Ramos (cell line): Measurements from ENCODE around the gene LRRC2.

Source experiments
- in situ Hi-C: fragments of 300-500 bp; cut with MboI; formaldehyde crosslinking; loops from one replicate; pipeline ENCODE4 v1.14.3; 2022; ENCODE audit warnings: low sequenced_read_pairs; ENCODE audit not compliant: unreplicated experiment

The LRRC2 gene

DNA sequence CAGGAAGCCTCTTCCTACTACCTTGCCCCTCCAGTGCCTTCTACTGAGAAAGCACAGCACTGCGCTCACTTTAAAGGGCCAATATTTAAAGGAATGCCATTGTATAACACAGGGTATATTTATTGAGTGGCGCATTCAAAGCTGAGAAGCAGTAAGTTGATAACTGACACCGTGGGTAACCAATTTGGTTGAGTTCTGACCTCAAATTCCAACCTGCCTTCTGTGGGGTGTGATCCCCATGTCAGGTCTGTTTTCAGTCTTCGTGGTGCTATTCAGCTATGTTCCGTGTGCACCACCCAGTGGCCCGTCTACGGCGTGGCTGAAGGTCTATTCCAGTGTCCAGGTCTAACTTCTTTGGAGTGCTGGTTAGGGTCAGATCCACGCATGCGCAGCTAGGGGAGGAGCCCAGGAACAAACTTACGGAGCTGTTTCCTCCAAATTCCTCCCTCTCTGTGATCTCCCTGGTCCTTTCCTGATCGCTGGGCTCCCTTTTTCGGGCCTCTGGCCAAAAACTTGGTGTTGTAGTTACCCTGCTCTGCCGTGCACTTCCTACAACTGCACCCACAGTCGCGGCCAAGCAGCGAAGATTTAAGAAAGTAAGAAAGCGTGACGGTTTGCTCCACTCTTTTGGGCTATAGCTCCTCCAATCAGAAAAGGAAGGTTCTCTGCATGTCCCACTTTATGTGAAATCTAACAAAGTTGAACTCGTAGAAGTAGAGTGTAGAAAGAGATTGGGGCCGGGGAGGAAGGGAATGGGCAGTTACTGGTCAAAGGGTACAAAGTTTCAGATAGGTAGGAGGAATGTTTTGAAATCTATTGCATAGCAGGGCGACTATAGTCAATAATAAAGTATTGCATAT is 7.7 kb downstream of the LRRC2 start:
- in situ Hi-C loops: no loop called here

DNA sequence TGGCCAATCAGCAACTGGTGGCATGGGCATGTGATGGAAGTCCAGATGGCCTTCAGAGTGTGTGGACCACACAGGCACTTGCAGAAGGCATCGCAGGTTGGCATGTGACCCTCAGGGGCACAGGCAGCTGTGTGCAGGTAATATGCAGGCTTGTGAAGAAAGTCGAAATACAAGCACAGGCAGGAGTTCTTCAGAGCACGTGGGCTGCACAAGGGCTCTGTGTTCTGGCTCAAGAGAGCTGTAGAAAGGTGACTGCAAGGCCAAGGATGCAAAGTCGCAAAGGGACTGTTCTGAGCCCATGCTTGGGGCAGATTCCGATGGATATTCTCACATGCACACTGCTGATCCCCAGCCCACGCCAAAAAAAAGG is 8.3 kb downstream of the LRRC2 start:
- in situ Hi-C loops: no loop called here

DNA sequence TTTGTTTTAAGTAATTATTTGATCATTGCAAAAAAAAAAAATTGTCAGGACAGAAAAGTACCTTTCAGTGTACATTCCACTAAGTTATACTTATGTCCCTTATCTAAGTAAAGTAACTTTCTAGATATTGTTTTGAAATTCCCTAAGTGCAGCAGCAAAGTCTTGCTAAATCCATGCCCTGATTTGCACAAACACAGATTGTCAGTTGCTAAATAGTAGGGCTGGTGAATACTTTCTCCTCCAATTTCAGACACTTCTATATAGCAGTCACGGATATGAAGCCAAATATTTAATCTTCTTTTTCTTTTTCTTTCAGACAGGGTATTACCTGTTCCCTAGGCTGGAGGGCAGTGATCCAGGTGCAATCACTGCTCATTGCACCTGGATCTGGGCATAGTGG is 12.9 kb downstream of the LRRC2 start:
- in situ Hi-C loops: no loop called here

DNA sequence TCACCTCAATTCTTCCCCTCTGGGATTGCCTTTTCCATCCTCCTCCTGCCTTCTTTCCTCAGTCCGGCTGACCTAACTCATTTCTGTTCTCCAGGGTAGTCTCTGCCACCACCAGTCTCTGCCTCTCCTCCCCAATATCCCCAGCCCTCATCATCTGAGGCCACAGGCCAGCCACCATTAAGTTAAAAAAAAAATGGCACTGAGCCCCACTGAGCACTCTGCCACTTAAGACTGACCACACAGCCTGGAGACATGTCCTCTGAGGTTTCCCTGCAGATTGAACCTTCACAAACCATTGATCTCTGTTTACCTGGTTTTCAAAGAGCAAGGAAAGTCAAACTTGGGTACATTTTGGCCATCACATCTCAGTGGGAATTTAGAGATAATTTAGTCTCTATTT is 13.6 kb downstream of the LRRC2 start:
- in situ Hi-C loops: no loop called here

DNA sequence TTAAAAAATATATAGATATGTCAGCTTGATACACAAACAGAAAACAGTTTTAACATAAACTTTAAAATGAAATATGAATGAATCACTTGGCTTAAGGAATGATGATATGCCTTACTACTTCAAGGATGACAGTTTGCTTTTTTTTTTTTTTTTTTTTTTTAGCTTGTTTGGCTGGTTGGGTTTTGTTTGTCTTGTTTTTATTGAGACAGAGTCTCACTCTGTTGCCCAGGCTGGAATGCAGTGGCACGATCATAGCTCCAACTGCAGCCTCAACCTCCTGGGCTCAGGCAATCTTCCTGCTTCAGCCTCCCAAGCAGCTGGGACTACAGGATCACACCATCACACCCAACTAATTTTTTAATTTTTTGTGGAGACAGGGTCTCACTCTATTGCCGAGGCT is 14.5 kb downstream of the LRRC2 start:
- in situ Hi-C loops: no loop called here

DNA sequence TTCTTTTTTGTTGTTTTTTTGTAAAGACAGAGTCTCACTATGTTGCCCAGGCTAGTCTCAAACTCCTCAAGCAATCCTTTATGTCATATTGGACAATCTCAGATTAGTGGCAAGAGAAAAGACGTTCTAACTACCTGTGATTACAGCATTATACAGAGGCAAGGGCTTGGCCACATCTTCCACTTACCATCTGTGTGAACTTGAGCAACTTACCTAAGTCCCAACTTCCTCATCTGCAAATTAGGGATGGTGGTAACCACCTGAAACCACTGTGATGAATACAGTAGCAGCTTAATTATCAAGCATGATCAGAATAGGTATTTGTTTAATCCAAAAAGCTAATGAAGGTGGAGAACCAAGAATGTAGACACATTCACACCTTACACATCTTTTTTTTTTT is 16.1 kb downstream of the LRRC2 start:
- in situ Hi-C loops: loop anchor here (25.0 kb wide), 1 partner anchor 988 kb away; no protein-coding TSS in a partner anchor

DNA sequence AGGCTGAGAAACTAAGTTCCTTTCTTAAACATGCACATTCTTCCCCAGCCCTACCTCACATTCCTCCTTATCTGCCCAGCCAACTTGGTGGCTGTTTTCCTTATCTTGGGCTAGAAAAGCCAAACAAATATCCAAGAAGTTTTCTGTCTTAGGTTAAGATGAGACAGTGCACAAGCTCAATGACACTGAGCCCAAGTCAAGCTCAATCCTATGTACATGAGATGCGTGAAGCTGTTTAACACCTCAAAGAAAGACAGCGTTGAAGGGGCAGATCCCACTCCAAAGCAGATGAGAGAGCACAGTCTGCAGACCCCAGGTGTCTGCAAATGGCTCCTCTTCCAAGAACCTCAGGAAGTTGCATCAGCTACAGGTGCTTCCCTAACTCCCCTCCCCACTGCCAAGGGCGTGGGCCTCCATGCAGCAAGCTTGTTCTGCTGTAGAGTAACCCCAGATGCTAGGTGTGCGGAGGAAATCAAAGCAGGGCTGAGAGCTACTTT is 16.6 kb downstream of the LRRC2 start:
- in situ Hi-C loops: loop anchor here (25.0 kb wide), 1 partner anchor 987 kb away; no protein-coding TSS in a partner anchor

DNA sequence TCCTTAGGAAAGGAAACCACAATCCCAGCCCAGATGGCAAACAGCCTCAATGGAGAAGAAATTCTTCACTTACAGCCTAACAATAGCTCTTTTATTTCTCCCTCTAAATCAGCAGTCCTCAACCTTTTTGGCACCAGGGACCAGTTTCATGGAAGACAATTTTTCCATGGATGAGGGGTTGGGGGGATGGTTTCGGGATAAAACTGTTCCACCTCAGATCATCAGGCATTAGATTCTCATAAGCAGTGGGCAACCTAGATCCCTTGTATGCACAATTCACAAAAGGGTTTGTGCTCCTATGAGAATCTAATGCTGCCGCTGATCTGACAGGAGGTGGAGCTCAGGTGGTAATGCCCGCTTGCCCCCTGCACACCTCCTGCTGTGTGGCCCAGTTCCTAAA is 17.5 kb downstream of the LRRC2 start:
- in situ Hi-C loops: loop anchor here (25.0 kb wide), 1 partner anchor 986 kb away; no protein-coding TSS in a partner anchor

DNA sequence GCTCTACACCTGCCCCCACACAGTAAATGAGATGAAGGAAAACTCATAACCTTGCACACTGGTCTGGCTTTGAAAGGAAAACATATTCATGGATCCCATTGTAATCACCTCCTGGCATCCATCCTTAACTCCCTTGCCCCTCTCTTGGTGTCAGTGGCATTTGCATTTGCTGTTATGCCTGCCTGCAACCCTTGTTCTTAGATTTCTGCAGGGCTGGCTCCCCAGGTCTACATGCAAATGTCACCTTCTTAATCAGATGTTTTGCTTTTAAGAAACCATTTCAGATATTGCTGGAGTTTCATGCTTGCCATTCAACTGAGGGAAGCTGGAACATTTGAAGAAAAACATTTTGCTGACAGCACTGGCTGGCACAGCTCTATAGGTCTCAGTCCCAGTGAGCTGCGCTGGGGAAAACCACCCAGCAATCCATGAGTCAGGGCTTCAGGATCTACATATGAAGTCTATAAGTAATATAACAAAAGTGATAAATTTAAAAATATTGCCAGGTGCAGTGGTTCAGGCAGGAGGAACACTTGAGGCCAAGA is 19.1 kb downstream of the LRRC2 start:
- in situ Hi-C loops: loop anchor here (25.0 kb wide), 1 partner anchor 985 kb away; no protein-coding TSS in a partner anchor

DNA sequence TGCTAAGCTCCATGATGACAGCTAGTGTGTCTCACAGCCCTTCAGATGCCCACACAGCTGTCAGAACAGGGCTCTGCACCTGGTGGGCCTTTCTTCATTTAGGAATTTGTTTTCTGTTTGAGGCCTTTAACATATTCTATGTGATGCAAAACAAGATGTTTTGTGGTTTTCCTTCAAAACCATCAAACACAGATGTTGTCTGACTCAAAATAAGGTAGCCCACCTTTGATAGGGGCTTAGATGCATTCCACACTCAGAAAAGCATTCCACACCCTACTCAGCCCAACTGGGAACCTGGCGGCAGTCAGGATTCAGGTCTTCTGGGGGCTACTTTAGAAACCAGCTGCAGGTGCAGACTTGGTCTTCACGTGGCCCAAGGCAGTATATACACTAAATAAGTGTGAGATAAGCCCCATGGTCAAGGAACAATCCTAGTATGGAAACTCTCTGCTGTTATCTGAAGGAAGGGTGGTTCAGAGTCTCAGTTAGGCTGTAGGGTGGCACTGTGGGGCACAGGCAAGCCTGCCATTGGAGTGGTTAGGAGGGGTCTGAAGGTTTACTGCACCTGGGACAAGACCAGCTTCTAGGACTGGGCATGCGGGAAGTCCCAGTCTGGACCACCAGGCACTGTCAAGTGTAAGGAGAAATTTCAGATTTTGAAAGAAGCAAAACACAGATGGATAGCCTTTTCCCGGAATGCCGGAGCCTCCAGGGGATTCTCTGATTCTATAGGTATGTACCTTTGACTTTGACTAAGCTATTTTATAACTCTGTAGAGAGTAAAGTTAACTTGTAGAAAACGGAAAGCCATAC is 20.1 kb downstream of the LRRC2 start:
- in situ Hi-C loops: loop anchor here (25.0 kb wide), 1 partner anchor 984 kb away; no protein-coding TSS in a partner anchor

DNA sequence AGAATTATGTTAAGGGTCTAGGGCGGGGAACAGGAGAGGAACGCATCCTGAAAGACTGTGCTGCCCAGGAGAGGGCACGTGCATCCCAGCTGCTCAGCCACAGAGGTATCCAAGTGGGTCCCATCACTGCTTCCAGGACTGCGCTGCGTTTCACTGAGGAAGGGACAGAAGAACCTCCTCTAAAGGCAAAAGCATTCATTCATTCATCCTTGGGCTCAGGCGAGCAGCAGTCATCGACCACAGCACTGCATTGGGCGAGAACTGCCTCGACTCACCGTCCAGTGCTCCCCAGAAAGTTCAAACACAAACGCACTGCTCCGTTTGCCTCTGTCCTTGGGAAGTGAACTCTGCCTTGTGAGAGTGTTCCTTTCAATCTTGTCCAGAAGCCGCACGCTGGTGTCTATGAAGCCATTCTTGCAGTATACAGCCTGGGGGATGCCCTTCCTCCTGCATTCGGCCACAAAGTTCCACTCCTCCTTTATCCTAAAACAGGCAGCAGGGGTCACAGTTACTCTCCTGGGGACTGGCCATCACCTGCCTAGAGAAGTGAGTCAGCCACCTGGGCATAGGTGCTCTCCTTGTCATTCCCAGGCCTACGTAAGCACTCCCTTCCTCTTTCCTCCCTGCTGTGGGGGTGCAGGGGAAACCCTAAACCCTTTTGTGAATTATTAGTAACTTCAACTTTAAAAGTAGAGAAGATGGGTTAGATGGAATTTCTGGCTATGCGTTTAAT is 21.2 kb downstream of the LRRC2 start:
- in situ Hi-C loops: loop anchor here (25.0 kb wide), 1 partner anchor 983 kb away; no protein-coding TSS in a partner anchor

DNA sequence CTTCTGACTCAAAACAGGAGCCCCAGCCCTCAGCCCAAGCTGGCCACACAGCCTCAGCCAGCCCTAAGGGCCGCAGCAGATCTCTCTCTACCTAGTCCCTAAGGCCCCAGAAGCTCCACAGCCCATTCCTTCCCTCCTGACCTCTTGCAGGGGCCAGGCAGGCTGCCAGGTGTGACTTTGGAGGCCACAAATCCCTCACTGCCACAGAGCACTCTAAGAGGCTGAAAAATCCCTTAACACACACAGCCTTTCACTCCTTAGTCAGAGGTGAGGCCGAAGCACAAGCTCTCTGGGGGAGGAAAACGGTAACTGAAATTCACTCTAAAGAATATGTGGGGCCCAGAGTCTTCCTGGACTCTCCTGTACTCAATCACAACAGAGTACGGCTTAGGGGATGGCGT is 23.3 kb downstream of the LRRC2 start:
- in situ Hi-C loops: loop anchor here (25.0 kb wide), 1 partner anchor 980 kb away; no protein-coding TSS in a partner anchor

DNA sequence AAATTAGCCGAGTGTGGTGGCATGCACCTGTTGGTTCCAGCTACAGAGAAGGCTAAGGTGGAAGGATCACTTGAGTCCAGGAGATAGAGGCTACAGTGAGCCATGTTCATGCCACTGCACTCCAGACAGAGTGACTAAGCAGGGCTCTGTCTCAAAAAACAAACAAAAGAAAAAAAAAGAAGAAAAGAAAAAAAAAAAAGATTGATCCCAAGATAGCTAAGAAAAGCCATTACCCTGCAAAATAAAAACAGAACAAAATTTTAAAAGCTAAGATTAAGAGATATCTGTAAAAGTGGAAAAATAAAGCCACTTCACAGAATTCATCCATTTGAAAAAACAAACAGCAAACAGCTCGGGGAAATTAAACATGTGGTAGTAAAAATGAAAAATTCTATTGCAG is 23.8 kb downstream of the LRRC2 start:
- in situ Hi-C loops: loop anchor here (25.0 kb wide), 1 partner anchor 980 kb away; no protein-coding TSS in a partner anchor

DNA sequence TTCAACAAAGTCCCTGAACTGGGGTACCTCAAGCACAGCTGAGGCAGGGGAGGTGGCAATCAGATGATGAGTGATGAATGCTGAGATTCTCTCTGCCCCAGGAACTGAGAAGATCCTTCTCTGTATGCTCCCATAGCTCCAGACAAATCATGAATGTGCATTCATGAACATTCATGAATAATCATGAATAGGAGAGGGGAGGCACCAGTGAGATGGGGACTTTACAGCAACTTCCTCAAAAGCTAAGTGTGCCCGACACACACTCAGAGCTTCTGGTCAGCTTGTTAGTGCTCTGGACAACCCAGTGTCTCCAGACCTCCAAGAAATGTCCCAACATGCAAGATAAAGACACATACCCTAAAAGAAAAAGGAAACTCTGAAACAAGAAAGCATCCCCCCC is 24.3 kb downstream of the LRRC2 start:
- in situ Hi-C loops: loop anchor here (25.0 kb wide), 1 partner anchor 980 kb away; no protein-coding TSS in a partner anchor

DNA sequence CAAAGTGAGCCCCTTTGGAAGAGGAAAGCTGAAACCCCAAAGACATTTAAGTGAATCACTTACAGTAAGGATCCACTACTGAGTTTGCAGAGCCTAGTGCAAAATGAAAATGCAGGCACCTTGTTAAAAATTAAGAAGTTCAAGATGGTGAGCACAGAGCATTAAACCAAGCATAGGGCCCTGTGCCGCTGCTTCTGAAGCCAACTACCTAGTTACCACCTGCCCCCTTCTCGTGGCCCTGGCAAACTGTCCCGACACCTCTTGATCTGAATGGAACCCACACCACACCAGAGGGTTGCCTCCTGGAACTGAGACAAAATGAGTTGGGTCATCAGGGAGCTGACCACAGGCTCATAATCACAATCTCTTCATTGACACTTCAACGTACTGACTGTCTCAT is 25.6 kb downstream of the LRRC2 start:
- in situ Hi-C loops: loop anchor here (25.0 kb wide), 1 partner anchor 978 kb away; no protein-coding TSS in a partner anchor

DNA sequence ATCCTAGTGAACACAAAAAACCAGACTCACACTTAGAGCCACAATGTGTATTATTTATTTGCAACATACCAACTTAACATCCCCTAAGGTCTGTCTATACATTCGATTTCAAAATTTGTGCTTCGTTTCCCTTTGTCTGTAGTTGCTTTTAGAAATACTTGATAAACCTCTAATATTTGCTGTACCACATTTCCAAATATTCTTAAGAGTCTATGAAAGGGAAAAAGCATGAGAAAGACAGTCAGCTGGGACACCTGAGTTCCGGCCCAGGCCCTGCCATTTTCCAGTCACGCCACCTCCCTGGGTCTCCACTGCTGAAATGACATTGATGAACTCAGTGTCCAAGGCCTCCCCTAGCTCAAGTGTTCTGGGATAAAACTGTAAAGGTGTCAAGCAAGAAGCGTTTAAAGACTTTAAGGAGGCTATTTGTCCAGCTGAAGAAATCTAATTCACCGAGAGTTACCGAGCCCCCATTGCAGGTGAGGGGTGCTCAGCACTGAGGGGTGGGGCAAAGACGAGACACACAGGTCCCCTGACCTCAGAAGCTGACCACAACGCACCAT is 26.6 kb downstream of the LRRC2 start:
- in situ Hi-C loops: loop anchor here (25.0 kb wide), 1 partner anchor 977 kb away; no protein-coding TSS in a partner anchor

DNA sequence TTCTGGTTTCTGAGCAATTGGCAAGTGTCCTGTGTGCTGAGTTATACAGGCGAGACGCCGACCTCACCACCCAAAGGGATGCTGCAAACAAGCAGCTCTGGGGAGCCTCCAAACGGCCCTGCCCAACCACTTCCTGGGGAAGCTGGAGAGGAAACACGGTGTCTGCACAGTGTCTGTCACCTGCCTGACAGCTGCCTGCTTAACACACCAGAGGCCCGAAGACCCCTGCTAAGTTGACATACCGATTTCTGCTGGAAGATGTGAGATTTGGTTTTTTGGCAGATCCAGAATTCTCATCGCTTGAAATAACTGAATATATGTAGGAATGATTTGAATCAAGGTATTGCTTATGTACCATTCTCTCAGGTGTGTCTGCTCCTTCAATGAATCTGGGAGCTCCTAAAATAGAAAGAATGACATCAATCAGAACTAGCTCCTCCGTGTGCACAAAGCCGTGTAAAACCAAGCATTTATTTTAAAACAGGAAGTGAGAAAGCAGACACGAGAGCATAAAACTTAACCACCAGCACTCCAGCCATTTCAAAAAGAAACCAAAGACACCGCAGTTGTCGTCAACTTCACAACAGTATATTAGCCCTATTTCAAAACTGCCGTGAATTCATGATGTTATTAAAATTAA is 27.2 kb downstream of the LRRC2 start:
- in situ Hi-C loops: loop anchor here (25.0 kb wide), 1 partner anchor 977 kb away; no protein-coding TSS in a partner anchor

DNA sequence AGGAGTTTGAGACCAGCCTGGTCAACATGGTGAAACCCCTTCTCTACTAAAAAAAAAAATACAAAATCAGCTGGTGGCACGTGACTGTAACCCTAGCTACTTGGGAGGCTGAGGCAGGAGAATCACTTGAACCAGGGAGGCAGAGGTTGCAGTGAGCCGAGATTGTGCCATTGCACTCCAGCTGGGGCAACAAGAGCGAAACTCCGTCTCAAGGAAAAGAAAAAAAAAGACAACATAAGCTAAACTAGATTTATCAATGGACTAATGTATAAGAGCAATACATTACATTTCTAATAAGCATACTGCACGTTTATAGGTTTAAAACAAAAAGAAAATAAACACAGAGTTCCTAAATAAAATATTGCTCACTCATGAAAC is 27.7 kb downstream of the LRRC2 start:
- in situ Hi-C loops: loop anchor here (25.0 kb wide), 1 partner anchor 976 kb away; no protein-coding TSS in a partner anchor

DNA sequence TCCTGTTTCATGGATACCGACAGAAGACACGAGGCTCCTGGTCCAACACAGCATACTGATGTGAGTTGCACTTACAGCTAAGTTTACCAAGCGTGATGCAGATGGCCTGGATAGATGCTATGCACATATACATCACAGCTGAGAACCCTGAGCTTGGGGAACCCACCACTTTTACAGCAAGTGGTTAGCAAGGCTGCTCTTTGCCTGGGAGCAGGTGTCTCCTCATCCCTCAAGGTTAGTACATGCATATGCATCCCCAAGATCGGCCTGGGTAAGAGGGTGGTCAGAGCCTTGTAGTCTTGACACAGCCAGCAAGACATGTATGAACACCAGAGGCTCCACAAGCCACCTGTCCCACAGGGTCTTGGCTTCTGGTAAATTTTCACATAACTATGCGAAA is 28.3 kb downstream of the LRRC2 start:
- in situ Hi-C loops: loop anchor here (25.0 kb wide), 1 partner anchor 975 kb away; no protein-coding TSS in a partner anchor
